ENCODE data around the gene ICA1L.

- TF ChIP-seq POLR2A (IDR thresholded peaks at IDR 0.05; ENCODE audit: low read depth, low read length) (no peak), POLR2AphosphoS5 (IDR thresholded peaks at IDR 0.05; ENCODE audit: low read depth, low read length) (no peak), TAF1 (IDR thresholded peaks at IDR 0.05; ENCODE audit: low read depth, low read length) (no peak)
These were observed 49.2 kb downstream of the ICA1L start for GRCh38 chr2:202822411-202822810.

Data from GM12891 (cell line).